Amygdala (tissue), 56 donors: ENCODE measurements around the gene HIGD2A.

Source experiments
- DNase-seq, 56 donors: peaks; one replicate each; lab custom pipeline; 2025; lab: John Stamatoyannopoulos, UW

The HIGD2A gene

GRCh38 chr5:176368726-176369125, 19.8 kb upstream of the HIGD2A start:
- no peak for DNase-seq

GRCh38 chr5:176369934-176370711, 18.4 kb upstream of the HIGD2A start:
- no peak for DNase-seq

GRCh38 chr5:176371621-176372539, 16.7 kb upstream of the HIGD2A start:
- DNase-seq: peak in 4 of 56 donors; percentile 4 to 32 (median 18)

GRCh38 chr5:176373100-176373818, 15.3 kb upstream of the HIGD2A start:
- DNase-seq: peak in 1 of 56 donors; percentile 18

GRCh38 chr5:176379881-176380280, 8.7 kb upstream of the HIGD2A start:
- DNase-seq: no peak

GRCh38 chr5:176381423-176381822, 7.1 kb upstream of the HIGD2A start:
- DNase-seq: no peak

- DNase-seq: no peak
These were observed 6.6 kb upstream of the HIGD2A start for GRCh38 chr5:176381979-176382378.

GRCh38 chr5:176382721-176383120, 5.8 kb upstream of the HIGD2A start:
- no peak for DNase-seq

GRCh38 chr5:176383248-176383905, 5.2 kb upstream of the HIGD2A start:
- DNase-seq: no peak

GRCh38 chr5:176383961-176384360, 4.6 kb upstream of the HIGD2A start:
- no peak for DNase-seq

- no peak for DNase-seq
These were observed 4.1 kb upstream of the HIGD2A start for GRCh38 chr5:176384366-176384930.

- no peak for DNase-seq
These were observed 3.6 kb upstream of the HIGD2A start for GRCh38 chr5:176384991-176385390.

- DNase-seq: no peak
These were observed 2.1 kb upstream of the HIGD2A start for GRCh38 chr5:176386491-176386890.

GRCh38 chr5:176387384-176387925, 1.1 kb upstream of the HIGD2A start:
- DNase-seq: no peak

GRCh38 chr5:176388003-176388443, 528 bp upstream of the HIGD2A start:
- DNase-seq: no peak

GRCh38 chr5:176389135-176390123, 878 bp downstream of the HIGD2A start:
- DNase-seq: peak in 1 of 56 donors; percentile 75

- no peak for DNase-seq
These were observed 2.9 kb downstream of the HIGD2A start for GRCh38 chr5:176391479-176391878.

GRCh38 chr5:176391999-176392398, 3.4 kb downstream of the HIGD2A start:
- DNase-seq: no peak
